Astrocyte (in vitro differentiated cells and primary cell): ENCODE data around the gene ATF3. TPM values are rescaled to one million over a fixed set of nuclear protein-coding genes. Genes with fewer than 3 reads are reported as not detected.

Source experiments
- DNase-seq: peaks from one replicate; pipeline ENCODE4 v3.0.0-alpha.2; 2010; ENCODE audit warnings: low read depth
- FAIRE-seq: peaks from 2 replicates; lab custom pipeline; 2011; peaks lifted over from hg19 to GRCh38; lab: Jason Lieb, UNC
- H2AFZ ChIP-seq: 2 replicates; pipeline ENCODE4 v1.6.0; 2012; ENCODE audit warnings: low read depth, low read length, inconsistent platforms
- H3K27ac ChIP-seq: 2 replicates; pipeline ENCODE4 v1.5.1; 2011; ENCODE audit warnings: low read depth, low read length, inconsistent platforms
- H3K27me3 ChIP-seq: 2 replicates; pipeline ENCODE4 v1.6.0; 2011; ENCODE audit warnings: low read length, inconsistent platforms; ENCODE audit not compliant: insufficient read depth
- H3K36me3 ChIP-seq: 2 replicates; pipeline ENCODE4 v1.5.1; 2011; ENCODE audit warnings: low read length, inconsistent platforms; ENCODE audit not compliant: insufficient read depth
- H3K4me1 ChIP-seq: 2 replicates; pipeline ENCODE4 v1.5.1; 2011; ENCODE audit warnings: low read length, inconsistent platforms; ENCODE audit not compliant: insufficient read depth
- H3K4me2 ChIP-seq: 2 replicates; pipeline ENCODE4 v1.6.0; 2012; ENCODE audit warnings: low read length, inconsistent platforms
- H3K4me3 ChIP-seq: 2 replicates; pipeline ENCODE4 v1.5.1; 2011; ENCODE audit warnings: low read depth, mild to moderate bottlenecking, low read length, inconsistent platforms; ENCODE audit not compliant: insufficient read depth
- H3K79me2 ChIP-seq: 2 replicates; pipeline ENCODE4 v1.6.0; 2012; ENCODE audit warnings: mild to moderate bottlenecking, low read length, inconsistent platforms; ENCODE audit not compliant: insufficient read depth
- H3K9ac ChIP-seq: 2 replicates; pipeline ENCODE4 v1.6.0; 2012; ENCODE audit warnings: mild to moderate bottlenecking, low read length, inconsistent platforms
- H3K9me3 ChIP-seq: 2 replicates; pipeline ENCODE4 v1.5.1; 2012; ENCODE audit warnings: low read depth, mild to moderate bottlenecking, low read length, inconsistent platforms; ENCODE audit not compliant: insufficient read depth
- H4K20me1 ChIP-seq: 2 replicates; pipeline ENCODE4 v1.6.0; 2012; ENCODE audit warnings: low read length, inconsistent platforms; ENCODE audit not compliant: insufficient read depth
- H3K27ac Mint-ChIP-seq: one replicate; pipeline ENCODE4 v1.8.0; 2021; ENCODE audit warnings: mild to moderate bottlenecking, mixed read lengths; ENCODE audit not compliant: unreplicated experiment
- H3K27me3 Mint-ChIP-seq: one replicate; pipeline ENCODE4 v1.8.0; 2021; ENCODE audit warnings: low read depth, mixed read lengths; ENCODE audit not compliant: unreplicated experiment
- H3K36me3 Mint-ChIP-seq: one replicate; pipeline ENCODE4 v1.8.0; 2021; ENCODE audit warnings: low read depth, mixed read lengths; ENCODE audit not compliant: unreplicated experiment
- H3K4me1 Mint-ChIP-seq: one replicate; pipeline ENCODE4 v1.8.0; 2021; ENCODE audit warnings: low read depth, mixed read lengths; ENCODE audit not compliant: unreplicated experiment
- H3K4me3 Mint-ChIP-seq: one replicate; pipeline ENCODE4 v1.8.0; 2021; ENCODE audit warnings: mild to moderate bottlenecking, moderate library complexity, mixed read lengths; ENCODE audit not compliant: unreplicated experiment
- H3K9me3 Mint-ChIP-seq: one replicate; pipeline ENCODE4 v1.8.0; 2021; ENCODE audit warnings: mild to moderate bottlenecking, mixed read lengths; ENCODE audit not compliant: unreplicated experiment
- EZH2 ChIP-seq: IDR thresholded peaks from 2 replicates; pipeline ENCODE4 v1.6.1; 2012; ENCODE audit warnings: mild to moderate bottlenecking, low read length, inconsistent platforms; ENCODE audit not compliant: insufficient read depth
- total RNA-seq: library from RNA; stranded (reverse); gene quantifications from 2 replicates; pipeline ENCODE4 v1.2.1, GENCODE V29; 2021
- TF ChIP-seq, protein P1 (sequence below): IDR thresholded peaks from 2 replicates; pipeline ENCODE4 v1.5.1; 2011; ENCODE audit warnings: low read depth, mild to moderate bottlenecking, inconsistent platforms, low read length, moderate library complexity; ENCODE audit not compliant: insufficient read depth

Gene ATF3
- total RNA-seq, 1 donor from 2014 or later: 87.6 TPM

DNA sequence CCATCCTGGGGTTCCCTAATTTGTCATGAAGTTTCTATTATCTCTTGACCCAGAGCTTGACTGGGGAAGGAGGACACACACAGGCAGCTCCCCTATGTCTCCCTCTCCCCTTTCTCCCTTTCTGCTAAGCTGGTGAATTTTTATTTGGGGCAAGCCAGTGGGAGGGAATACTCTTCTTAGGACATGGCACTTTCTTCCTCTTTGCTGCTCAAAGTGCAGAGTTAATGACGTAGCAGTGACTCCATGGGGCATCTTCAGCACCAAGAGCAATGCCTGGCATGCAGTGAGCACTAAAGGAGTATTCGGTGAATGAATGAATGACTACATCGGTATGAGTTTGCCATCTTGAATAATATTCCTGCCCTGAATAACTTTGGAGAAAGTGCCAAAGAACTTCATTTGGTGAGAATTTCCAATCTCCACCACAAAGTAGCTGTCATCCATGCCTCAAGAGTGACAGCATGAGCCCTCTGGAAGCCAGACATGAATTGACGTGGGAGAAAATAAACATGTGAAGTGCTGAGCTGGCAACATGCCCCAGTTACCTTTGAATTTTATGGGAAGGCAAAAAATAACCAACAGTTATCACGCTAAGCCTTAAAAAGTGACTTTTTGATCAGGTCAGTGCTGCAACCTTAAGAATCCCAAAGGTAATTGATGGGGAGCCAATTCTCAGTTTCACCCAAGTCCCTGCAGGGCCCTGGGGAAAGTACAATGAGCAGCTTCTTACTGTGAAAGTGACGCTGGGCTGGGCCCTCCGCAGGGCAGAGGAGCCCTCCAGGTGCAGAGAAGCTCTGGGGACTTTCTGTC is 22.1 kb upstream of the ATF3 start:
- H3K4me2 ChIP-seq: no peak overlapping the region
- DNase-seq (no peak), FAIRE-seq (no peak)
- H3K4me1 ChIP-seq: peaks cover 5% of the 10 kb centered on the region
- H3K9ac ChIP-seq: peak overlapping the region; percentile 28
- Mint-ChIP-seq H3K9me3 (peaks cover 4% of the 10 kb centered on the region), H3K4me1 (peaks cover 19% of the 10 kb centered on the region), H3K36me3 (no peaks in the 10 kb centered on the region), H3K27ac (peak overlapping the region; percentile 92), H3K4me3 (no peak overlapping the region), H3K27me3 (no peaks in the 10 kb centered on the region)
- no peaks in the 10 kb centered on the region for H4K20me1 ChIP-seq
- no peak overlapping the region for H3K4me3 ChIP-seq
- no peaks in the 10 kb centered on the region for H3K9me3 ChIP-seq
- H2AFZ ChIP-seq: no peak overlapping the region
- H3K27ac ChIP-seq: peak overlapping the region; percentile 10
- H3K79me2 ChIP-seq: no peaks in the 10 kb centered on the region
- TF ChIP-seq EZH2: no peak
- TF ChIP-seq, protein P1, sequence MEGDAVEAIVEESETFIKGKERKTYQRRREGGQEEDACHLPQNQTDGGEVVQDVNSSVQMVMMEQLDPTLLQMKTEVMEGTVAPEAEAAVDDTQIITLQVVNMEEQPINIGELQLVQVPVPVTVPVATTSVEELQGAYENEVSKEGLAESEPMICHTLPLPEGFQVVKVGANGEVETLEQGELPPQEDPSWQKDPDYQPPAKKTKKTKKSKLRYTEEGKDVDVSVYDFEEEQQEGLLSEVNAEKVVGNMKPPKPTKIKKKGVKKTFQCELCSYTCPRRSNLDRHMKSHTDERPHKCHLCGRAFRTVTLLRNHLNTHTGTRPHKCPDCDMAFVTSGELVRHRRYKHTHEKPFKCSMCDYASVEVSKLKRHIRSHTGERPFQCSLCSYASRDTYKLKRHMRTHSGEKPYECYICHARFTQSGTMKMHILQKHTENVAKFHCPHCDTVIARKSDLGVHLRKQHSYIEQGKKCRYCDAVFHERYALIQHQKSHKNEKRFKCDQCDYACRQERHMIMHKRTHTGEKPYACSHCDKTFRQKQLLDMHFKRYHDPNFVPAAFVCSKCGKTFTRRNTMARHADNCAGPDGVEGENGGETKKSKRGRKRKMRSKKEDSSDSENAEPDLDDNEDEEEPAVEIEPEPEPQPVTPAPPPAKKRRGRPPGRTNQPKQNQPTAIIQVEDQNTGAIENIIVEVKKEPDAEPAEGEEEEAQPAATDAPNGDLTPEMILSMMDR: no peak
- no peaks in the 10 kb centered on the region for H3K36me3 ChIP-seq
- peaks cover 4% of the 10 kb centered on the region for H3K27me3 ChIP-seq

DNA sequence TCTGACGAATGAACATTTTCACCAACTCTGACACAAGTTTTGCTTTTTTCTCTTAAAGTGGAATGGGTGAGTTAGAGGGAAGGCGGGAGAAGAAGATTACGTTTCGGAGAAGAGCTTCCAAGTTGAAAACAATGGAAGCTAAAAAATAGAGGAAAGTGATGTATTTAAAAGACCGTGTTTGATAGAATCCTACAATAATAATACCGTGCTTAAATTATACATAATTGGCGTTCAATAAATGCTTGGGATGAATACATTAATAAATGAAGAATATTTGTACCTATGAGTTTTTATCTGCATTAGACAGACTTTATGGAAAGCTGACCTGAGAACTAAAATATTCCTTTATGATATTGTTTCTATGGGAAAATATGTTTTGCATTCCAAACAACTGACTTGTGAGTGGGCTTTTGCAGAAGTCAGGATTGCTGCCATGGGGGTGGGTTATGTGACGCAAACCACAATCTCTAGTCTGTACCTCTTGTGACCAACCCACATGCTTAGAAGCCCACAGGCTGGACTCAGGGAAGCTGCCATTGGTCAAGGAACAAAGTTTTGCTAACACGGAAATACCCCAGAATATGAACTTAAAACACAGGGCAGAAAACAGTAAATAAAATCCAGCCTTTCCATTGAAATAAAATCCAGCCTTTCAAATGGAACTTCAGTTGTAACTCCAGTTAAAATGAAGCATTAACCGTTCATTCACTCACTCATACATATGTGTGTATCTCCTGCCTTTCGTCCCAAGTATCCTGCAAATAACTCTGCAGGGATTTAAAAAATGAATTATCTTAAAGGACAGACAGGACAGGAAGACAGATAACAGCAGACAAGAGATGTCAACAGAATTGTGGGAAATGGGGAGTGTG is 21.3 kb upstream of the ATF3 start:
- H3K79me2 ChIP-seq: no peaks in the 10 kb centered on the region
- H2AFZ ChIP-seq: no peak overlapping the region
- H3K9ac ChIP-seq: peak overlapping the region; percentile 36
- Mint-ChIP-seq H3K9me3 (peaks cover 4% of the 10 kb centered on the region), H3K36me3 (no peaks in the 10 kb centered on the region), H3K27me3 (no peaks in the 10 kb centered on the region), H3K4me1 (peaks cover 19% of the 10 kb centered on the region), H3K27ac (peak overlapping the region; percentile 92), H3K4me3 (no peak overlapping the region)
- DNase-seq (peak; percentile 81), FAIRE-seq (no peak)
- H3K36me3 ChIP-seq: no peaks in the 10 kb centered on the region
- H3K27me3 ChIP-seq: peaks cover 4% of the 10 kb centered on the region
- H3K9me3 ChIP-seq: no peaks in the 10 kb centered on the region
- peak overlapping the region; percentile 38 for H3K27ac ChIP-seq
- H3K4me3 ChIP-seq: no peak overlapping the region
- H4K20me1 ChIP-seq: no peaks in the 10 kb centered on the region
- peaks cover 5% of the 10 kb centered on the region for H3K4me1 ChIP-seq
- TF ChIP-seq, protein P1: no peak
- no peak for TF ChIP-seq EZH2
- H3K4me2 ChIP-seq: peak overlapping the region; percentile 17
